ENCODE data around the gene HK1.
"Not testable (repeated sequence)": the region's sequence is repeated elsewhere in the genome, so short reads cannot be mapped to it uniquely, and the experiment has no call there.

The HK1 gene

DNA sequence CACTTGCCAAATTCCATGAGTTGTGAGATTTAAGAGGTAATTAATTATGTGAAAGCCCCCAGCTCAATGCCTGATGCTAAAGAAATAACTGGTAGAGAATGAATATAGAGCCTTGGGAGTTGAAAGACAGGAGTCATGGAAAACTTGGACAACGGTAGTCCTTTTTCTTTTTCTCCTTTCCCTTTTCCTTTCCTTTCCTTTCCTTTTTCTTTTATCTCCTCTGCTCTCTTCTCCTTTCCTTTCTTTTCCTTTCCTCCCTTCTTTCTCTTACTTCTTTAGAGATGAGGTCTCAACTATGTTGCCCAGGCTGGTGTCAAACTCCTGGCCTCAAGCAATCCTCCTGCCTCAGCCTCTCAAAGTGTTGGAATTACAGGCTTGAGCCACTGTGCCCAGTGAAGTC is 165.1 kb downstream of the HK1 start:
- no peak overlapping the region for H3K27ac ChIP-seq
- H3K36me3 ChIP-seq: no peaks in the 10 kb centered on the region
- no peak overlapping the region for H3K4me3 ChIP-seq (ENCODE audit: low read depth, low read length)
- no peaks in the 10 kb centered on the region for H3K9me3 ChIP-seq (ENCODE audit: severe bottlenecking)
- no peaks in the 10 kb centered on the region for H3K27me3 ChIP-seq (ENCODE audit: insufficient read depth, low read depth, severe bottlenecking)
- TF ChIP-seq, protein P1, sequence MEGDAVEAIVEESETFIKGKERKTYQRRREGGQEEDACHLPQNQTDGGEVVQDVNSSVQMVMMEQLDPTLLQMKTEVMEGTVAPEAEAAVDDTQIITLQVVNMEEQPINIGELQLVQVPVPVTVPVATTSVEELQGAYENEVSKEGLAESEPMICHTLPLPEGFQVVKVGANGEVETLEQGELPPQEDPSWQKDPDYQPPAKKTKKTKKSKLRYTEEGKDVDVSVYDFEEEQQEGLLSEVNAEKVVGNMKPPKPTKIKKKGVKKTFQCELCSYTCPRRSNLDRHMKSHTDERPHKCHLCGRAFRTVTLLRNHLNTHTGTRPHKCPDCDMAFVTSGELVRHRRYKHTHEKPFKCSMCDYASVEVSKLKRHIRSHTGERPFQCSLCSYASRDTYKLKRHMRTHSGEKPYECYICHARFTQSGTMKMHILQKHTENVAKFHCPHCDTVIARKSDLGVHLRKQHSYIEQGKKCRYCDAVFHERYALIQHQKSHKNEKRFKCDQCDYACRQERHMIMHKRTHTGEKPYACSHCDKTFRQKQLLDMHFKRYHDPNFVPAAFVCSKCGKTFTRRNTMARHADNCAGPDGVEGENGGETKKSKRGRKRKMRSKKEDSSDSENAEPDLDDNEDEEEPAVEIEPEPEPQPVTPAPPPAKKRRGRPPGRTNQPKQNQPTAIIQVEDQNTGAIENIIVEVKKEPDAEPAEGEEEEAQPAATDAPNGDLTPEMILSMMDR (IDR thresholded peaks at IDR 0.05; ENCODE audit: low read depth, low read length): no peak
- no peak for DNase-seq

DNA sequence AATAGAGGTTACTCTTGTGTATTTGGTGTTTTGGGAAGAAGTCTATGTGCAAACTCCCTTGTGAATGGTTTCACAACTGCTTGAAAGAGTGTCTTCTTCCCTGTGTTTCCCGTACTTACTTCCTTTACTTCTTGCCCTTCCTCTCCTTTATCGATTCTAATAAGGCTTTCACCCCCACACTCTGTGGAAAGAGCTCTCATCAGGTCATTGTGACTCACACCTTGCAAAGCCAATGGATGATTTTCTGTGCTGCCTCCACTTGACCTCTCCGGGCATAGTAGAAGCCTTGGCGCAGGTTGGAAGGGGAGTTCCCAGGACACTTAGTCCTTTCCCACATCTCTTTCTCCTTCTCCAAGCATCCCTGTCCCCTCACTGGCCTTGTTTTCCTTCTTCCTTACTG is 166.7 kb downstream of the HK1 start:
- Histone ChIP-seq H3K36me3 (no peaks in the 10 kb centered on the region), H3K27me3 (ENCODE audit: insufficient read depth, low read depth, severe bottlenecking) (no peaks in the 10 kb centered on the region), H3K27ac (no peak overlapping the region), H3K4me3 (ENCODE audit: low read depth, low read length) (no peak overlapping the region), H3K9me3 (ENCODE audit: severe bottlenecking) (no peaks in the 10 kb centered on the region)
- TF ChIP-seq, protein P1 (IDR thresholded peaks at IDR 0.05; ENCODE audit: low read depth, low read length): no peak
- no peak for DNase-seq

DNA sequence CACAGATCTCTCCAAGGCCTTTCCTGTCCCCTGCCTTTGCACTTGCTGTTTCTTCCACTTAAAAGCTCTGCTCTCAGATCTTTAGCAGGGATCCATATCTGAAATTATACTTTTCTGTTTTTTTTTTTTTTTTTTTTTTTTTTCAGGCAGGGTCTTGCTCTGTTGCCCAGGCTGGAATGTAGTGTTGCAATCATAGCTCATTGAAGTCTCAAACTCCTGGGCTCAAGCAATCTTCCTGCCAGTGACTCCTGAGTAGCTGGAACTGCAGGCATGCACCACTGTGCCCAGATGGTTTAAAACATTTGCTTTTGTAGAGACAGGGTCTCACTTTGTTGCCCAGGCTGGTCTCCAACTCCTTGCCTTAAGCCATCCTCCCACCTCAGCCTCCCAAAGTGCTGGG is 167.9 kb downstream of the HK1 start:
- DNase-seq: no peak
- Histone ChIP-seq H3K36me3 (no peaks in the 10 kb centered on the region), H3K4me3 (ENCODE audit: low read depth, low read length) (no peak overlapping the region), H3K27ac (no peak overlapping the region), H3K27me3 (ENCODE audit: insufficient read depth, low read depth, severe bottlenecking) (no peaks in the 10 kb centered on the region), H3K9me3 (ENCODE audit: severe bottlenecking) (no peaks in the 10 kb centered on the region)
- TF ChIP-seq, protein P1 (IDR thresholded peaks at IDR 0.05; ENCODE audit: low read depth, low read length): no peak

DNA sequence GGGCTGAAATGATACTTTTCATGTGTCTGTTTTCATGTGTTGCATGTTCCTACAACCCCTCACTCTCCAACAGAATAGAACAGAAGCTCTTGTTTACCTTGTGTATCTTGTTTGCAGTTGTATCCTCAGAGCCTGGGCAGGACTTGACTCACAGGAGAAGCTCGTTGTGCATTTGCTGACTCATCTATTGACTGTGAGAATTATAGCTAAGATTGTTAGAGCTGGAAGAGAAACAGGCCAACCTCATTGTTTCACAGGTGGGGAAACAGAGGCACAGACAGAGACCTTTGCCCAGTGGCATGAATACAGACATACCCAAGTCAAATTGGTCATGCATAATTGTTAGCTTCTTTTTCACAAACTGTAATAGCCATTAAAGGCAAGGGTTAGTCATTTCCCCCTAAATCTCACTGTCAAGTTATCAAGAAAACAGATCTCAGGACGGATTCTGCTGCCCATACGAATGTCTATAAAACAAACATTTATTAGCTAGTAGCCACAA is 168.4 kb downstream of the HK1 start:
- Histone ChIP-seq H3K9me3 (ENCODE audit: severe bottlenecking) (no peaks in the 10 kb centered on the region), H3K27me3 (ENCODE audit: insufficient read depth, low read depth, severe bottlenecking) (no peaks in the 10 kb centered on the region), H3K27ac (no peak overlapping the region), H3K4me3 (ENCODE audit: low read depth, low read length) (no peak overlapping the region), H3K36me3 (no peaks in the 10 kb centered on the region)
- TF ChIP-seq, protein P1 (IDR thresholded peaks at IDR 0.05; ENCODE audit: low read depth, low read length): no peak
- DNase-seq: no peak

DNA sequence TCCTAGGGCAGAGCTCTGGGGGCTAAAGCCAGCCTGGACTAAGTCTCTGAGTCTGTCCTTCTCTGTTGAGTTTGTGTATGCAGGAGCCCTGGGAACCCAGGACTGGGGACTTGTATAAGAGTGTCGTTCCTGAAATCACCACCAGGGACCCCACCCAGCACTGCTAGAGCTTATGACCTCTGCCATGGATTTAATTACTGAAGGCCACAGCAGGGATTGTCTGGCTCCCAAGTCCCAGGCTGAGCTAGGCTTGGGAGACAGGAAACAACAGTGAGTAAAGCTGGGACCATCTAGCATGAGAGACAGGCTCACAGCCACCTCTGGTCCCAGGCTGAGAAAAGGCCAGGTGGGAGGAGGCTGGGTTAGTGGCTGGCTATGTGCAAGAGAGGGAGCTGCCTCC is 171.5 kb downstream of the HK1 start:
- no peaks in the 10 kb centered on the region for H3K9me3 ChIP-seq (ENCODE audit: severe bottlenecking)
- no peaks in the 10 kb centered on the region for H3K27me3 ChIP-seq (ENCODE audit: insufficient read depth, low read depth, severe bottlenecking)
- peak; percentile 91 for DNase-seq
- H3K36me3 ChIP-seq: no peaks in the 10 kb centered on the region
- TF ChIP-seq, protein P1 (IDR thresholded peaks at IDR 0.05; ENCODE audit: low read depth, low read length): peak; percentile 76
- no peak overlapping the region for H3K4me3 ChIP-seq (ENCODE audit: low read depth, low read length)
- peak overlapping the region; percentile 39 for H3K27ac ChIP-seq

DNA sequence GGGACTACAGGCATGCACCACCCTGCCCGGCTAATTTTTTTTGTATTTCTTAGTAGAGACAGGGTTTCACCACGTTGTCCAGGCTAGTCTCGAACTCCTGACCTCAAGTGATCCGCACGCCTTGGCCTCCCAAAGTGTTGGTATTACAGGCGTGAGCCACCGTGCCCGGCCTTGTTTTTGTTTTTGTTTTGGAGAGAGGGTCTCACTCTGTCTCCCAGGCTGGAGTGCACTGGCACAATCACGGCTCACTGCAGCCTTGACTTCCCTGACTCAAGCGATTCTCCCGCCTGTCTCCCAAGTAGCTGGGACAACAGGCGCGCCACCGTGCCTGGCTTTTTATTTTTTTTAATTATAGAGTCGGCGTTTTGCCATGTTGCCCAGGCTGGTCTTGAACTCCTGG is 172.1 kb downstream of the HK1 start:
- H3K27me3 ChIP-seq (ENCODE audit: insufficient read depth, low read depth, severe bottlenecking); H3K9me3 ChIP-seq (ENCODE audit: severe bottlenecking); DNase-seq; H3K4me3 ChIP-seq (ENCODE audit: low read depth, low read length); H3K36me3 ChIP-seq: not testable (repeated sequence)
- H3K27ac ChIP-seq: peak overlapping the region; percentile 39
